Measurements from ENCODE around the gene SHISAL2A.
A peak's percentile ranks its signal among the peaks of the same experiment; 100 is the strongest.

The SHISAL2A gene

DNA sequence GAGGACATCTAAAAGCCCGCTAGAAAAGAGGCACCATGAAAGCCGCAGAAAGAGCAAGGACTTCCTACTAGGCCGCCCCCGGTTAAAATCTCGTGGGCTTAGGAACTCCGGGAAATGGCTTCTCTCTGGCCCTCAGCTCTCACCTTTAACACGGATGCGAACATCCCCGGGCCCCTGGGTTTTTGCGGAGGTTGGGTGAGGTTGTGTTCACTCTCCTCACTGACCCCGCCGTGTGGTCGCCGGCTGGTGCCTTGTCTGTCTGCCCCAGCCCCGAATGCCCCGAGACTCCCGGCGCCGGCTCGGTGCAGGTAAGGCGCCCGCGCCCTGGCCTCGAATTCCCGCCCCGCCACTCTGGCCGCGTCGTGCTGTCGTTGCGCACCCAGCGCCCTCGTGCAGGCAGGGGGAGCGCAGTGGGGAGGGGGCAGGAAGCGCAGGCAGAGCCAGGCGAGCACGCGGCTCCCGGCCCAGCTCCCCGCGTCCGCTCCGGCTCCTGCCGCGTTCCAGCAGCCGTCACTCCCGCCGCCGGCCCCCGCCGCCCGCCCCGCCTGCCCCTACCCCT lies at the start of gene SHISAL2A:
SHISAL2A (plus strand) TSS at position 437 of the 559 bp plus-strand sequence. CDS start 326 bp downstream, outside the sequence.
- DNase-seq: peak; percentile 60 to 70

DNA sequence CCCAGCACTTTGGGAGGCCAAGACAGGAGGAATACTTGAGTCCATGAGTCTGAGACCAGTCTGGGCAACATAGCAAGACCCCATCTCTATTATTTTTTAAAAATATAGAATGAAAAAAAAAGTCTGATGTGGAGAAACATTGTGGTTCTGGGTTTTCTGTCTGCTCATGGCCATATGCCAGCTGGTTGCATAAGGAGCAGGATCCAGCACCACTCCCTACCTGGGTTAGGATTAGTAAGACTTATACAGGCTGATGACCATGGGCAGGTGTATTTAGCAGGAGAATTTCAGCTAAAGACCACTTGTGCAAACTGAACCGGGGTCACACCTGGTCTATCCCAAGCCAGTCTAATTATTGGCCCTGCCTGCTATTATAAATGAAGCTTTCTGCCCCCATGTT lies 47.5 kb upstream of the SHISAL2A start:
- DNase-seq: no peak

GRCh38 chr1:52588027-52588426 lies 44.9 kb upstream of the SHISAL2A start:
- no peak for DNase-seq

- DNase-seq: no peak
Observed at GRCh38 chr1:52588535-52588934, 44.4 kb upstream of the SHISAL2A start.

DNA sequence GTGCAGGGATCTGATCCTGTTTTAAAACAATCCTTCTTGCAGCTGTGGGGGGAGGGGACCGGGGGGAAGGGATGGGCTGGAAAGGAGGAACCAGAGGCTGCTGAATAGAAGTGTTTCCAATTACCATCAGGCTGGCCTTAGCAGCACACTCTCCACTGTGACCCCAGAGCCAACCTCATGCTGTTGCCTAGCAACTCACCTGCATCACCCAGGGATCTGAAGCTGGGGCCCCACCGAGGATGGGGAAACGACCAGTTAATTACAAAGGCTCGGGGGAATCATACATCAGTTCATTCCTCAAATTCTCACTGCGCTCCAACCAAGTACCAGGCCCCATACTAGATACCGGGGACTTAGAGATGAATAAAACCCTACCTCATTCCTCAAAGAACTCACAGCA lies 42.7 kb upstream of the SHISAL2A start:
- DNase-seq: no peak

DNA sequence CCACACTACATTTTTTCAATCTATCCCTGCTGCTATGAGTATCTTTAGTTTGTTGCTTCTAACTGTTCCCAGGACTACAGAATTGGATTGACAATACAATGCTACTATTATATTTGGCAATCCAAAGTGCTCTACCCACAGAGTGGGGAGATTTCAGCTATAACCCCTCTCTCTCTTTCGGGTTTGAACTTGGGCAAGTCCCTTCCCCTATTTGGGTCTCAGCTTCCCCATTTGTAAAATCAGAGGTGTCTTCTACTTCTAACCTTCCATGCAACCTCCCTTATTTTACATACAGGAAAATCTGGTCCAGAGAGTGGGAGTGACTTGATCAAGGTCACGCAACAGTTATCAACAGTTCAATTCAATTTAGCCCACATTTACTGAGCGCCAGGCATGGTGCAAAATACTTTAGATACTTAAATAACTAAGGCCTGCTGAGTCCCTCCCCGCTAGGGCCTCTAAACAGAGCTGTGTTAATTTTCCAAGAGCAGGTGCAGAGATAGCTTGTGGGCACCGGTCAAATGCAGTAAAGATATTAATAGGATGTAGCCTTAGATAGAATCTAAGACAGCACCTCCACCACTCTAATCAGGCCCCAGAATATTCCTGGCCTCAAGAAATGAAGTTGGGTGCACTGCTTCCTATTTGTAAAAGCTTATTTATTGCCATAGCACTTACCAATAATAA lies 40.2 kb upstream of the SHISAL2A start:
- DNase-seq: no peak

DNA sequence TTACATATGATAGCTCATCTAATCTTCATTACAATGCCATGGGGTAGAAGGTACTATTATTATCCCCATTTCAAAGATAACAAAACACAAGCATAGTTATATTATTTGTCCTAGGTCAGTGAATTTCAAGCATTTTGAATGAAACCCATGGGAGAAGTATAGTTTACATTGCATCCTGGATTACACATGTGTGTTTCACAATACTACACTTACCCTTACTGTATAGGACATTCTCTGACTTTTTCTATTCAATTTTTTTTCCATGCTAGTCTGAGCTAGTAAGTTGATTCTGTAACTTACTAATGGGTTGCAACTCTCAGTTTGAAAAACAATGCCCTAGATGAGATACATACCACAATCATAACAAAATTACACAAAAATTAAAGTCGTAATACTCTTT lies 39.5 kb upstream of the SHISAL2A start:
- DNase-seq: no peak

- no peak for DNase-seq
Observed at GRCh38 chr1:52595061-52595460, 37.9 kb upstream of the SHISAL2A start.

GRCh38 chr1:52597912-52598311 lies 35.1 kb upstream of the SHISAL2A start:
- no peak for DNase-seq

DNA sequence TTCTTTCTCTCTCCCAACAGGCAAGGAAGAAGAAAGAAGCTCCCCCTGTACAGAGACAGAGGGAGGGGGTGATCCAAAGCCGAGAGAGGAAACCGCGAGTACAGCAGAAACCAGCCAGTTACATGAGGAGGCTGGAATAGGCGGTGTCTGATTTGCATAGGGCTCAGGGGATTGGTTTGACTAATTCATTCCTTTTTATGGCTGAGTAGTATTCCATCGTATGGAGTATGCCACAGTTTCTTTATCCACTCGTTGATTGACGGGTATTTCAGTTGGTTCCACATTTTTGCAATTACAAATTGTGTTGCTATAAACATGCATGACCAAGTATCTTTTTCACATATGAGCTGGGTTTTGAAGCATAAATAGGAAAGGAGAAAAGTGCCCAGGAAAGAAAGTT lies 34.2 kb upstream of the SHISAL2A start:
- DNase-seq: no peak

DNA sequence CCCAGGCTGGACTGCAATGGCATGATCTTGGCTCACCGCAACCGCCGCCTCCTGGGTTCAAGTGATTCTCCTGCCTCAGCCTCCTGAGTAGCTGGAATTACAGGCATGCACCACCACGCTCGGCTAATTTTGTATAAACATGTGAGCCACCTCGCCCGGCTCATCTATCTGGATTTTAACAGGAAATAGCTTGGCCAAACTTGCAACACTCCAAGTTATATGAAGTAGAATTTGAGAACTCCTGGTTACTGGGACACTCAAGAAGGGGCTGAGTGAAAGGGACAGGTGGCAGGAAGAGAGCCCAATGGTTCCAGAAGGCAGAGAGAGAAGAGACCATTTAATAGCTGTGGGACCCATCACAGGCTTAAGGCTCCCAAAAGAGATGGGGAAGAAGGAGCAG lies 33.7 kb upstream of the SHISAL2A start:
- DNase-seq: no peak

DNA sequence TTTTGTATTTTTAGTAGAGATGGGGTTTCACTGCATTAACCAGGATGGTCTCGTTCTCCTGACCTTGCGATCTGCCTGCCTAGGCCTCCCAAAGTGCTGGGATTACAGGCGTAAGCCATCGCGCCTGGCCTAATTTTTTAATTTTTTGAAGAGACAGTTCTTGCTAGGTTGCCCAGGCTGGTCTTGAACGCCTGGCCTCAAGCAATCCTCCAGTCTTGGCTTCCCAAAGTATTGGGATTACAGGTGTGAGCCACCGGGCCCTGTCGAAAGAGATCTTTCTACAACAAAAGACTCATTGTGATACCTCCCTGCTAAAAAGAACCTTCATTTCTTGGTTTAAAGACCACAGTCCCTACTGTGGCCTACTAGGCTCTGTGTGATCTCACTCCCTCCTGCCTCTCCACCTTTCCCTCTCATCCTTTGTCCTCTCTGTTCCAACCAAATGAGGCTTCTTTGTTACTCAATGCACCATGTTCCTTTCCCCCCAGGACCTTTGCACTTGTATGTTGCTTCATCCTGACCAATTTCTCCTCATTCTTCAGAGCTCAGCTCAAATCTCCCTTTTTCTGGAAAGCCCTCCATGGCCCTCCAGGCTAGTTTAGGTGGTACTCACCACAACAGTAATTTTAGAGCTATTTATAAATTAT lies 32.3 kb upstream of the SHISAL2A start:
- DNase-seq: no peak

DNA sequence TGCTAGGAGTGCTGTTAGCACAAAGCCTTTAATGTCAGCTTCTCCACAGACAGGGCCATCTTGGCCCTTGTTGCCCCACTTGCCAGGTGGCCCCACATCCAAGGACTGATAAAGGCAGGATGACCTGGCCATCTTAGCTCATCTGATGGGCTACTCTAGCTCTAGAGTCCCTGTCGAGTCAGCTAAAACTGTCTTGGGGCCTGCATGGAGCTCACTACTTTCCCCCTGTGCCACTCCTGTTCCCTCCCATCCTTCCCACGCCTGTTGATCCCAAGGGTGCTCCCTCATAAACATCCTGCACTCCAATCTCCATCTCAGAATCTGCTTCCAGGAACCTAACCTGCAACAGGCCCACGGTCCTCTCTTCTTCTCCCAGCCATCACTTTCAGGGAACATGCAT lies 31.4 kb upstream of the SHISAL2A start:
- DNase-seq: no peak

GRCh38 chr1:52601991-52602855 lies 30.7 kb upstream of the SHISAL2A start, which contains the start of gene GPX7:
Gene GPX7, plus strand, starts transcription at chr1:52602371. Its CDS starts 39 bp downstream, at chr1:52602410.
- peak; percentile 62 to 68 for DNase-seq

- DNase-seq: peak in 1 of 2 donors; percentile 22
Observed at GRCh38 chr1:52602856-52603600, 29.9 kb upstream of the SHISAL2A start.

DNA sequence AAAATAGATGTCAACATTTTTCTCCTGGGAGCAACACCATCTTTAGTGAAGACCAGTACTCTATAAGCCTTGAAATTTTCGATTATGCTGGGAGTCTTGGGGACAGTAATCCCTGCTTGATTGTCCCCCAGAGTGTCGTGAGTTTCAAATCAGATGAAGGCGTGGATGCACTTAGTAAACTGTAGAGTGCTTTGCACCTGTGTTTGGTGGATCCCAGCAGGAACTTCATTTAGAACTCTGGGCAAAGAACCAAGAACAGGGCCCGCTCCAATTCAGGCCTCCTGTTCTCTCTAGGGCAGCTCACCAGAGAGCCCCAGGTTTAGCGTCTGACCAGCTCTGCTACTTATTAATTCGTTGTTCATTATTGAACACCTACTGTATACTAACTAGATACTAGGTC lies 29.3 kb upstream of the SHISAL2A start:
- DNase-seq: no peak

DNA sequence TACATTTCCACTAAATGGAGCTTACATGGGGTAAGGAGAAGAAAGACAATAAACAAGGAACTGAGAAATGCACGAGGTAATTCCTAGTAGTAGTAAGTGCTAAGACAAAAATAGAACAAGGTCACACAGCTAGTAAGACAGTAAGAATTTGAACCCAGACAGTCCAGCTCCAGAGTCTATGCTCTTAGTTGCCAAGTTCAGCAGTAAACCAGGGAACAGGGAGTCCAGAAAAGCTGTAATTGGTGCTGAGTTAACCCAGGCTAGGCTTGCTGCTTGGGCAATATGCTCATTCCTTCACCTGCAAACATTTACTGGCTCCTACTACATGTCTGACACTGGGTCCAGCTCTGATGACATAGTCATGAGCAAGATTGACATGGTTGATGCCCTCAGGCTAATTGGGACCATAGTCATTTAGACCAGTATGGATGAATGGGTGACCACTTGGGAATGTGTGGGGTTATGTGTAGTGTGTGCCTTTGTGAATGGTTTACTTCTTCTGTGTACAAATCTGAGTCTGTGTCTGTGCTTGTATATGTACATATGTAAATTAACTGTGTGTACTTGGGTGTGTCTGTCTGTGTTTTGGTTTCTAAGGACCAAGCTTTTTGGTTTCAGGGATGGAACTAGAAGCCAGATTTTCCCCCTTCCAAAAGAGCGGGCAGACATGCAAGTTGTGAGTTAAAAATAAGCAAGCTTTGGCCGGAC lies 28.8 kb upstream of the SHISAL2A start:
- no peak for DNase-seq

DNA sequence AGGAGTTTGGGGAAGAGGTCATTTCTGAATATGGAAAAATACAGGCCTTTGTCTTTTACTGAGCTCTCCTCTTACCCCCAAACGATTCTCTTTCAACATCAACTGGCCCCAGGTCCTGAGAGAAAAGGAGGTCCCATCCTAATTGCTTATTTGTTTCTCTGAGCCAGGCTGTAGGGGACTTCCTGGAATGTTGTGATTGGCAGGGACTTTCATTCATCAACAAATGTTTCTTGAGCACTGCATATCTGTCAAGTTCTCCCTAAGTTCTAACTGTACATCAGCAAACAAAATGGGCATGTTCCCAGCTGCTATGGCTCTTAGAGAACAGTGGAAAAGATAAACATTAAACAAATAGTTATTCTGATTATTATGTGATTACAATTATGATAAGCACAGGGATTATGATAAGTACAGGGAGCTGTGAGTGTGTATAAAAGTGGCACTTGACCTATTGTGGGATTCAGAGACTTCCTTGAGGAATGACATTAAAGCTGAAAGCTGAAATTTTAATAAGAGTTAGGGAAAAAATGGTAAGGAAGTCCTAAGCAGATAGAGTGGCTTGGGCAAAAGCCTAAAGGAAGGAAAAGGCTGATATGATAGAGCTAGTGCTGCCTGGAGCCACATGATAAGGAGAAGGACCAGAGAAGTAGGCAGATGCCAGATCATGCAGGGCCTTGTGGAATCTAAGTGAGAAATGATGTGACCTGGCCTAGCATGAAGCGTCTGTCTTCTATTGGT lies 19.2 kb upstream of the SHISAL2A start:
- DNase-seq: no peak

GRCh38 chr1:52614671-52615070 lies 18.3 kb upstream of the SHISAL2A start:
- no peak for DNase-seq

DNA sequence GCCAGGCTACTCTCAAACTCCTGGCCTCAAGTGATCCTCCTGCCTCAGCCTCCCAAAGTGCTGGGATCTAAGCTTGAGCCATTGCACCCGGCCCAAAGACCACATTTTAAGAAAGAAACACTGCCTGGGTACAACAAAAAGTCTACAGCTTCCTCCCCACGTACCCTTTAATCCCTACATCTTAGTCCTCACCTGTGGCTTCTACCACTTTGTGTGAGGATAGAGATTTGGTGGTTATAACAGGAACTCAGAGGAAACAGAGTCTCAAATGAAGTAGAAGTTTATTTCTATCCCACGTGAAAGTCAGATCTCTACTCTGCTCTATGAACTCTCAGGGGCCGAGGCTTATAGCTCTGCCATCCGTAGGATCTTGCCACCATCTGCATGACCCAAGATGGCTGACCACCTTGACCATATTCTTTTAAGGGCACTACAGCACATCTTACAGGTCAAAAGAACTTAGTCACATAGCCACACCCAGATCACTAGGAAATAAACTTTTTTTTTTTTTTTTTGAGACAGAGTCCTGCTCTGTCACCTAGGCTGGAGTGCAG lies 17.4 kb upstream of the SHISAL2A start:
- DNase-seq: no peak

GRCh38 chr1:52621950-52622349 lies 11.0 kb upstream of the SHISAL2A start:
- DNase-seq: no peak

All from CD4-positive, alpha-beta T cell treated with Interleukin-4 for 1 hour (primary cell).